HepG2 (cell line): ENCODE results near the gene ACOXL. TPM values are rescaled to one million over a fixed set of nuclear protein-coding genes. Genes with fewer than 3 reads are reported as not detected.

Experiments used
- ARID2 ChIP-seq: sonication (generic); formaldehyde crosslinking; IDR thresholded peaks from 2 replicates; pipeline ENCODE4 v1.8.1; 2022; ENCODE audit warnings: mild to moderate bottlenecking, missing genetic modification reagents, borderline replicate concordance
- ATM ChIP-seq: fragments of 450-650 bp; IDR thresholded peaks from 2 replicates; pipeline ENCODE4 v1.7.1; 2017; ENCODE audit warnings: mild to moderate bottlenecking, borderline replicate concordance
- CBX5 ChIP-seq: sonication (generic); formaldehyde crosslinking; IDR thresholded peaks from 2 replicates; pipeline ENCODE4 v1.4.0; 2020; ENCODE audit warnings: missing genetic modification reagents, borderline replicate concordance
- DBP ChIP-seq: sonication (generic); formaldehyde crosslinking; IDR thresholded peaks from 2 replicates; pipeline ENCODE4 v1.4.0; 2020; ENCODE audit warnings: missing genetic modification reagents; ENCODE audit errors: not compliant biosample characterization
- FOXA3 ChIP-seq: IDR thresholded peaks from 2 replicates; pipeline ENCODE4 v1.6.1; 2016; ENCODE audit warnings: missing genetic modification reagents, missing compliant biosample characterization
- IRF9 ChIP-seq: sonication (generic); formaldehyde crosslinking; IDR thresholded peaks from 2 replicates; pipeline ENCODE4 v1.8.0; 2022; ENCODE audit warnings: missing genetic modification reagents, mild to moderate bottlenecking, borderline replicate concordance
- KLF16 ChIP-seq, 2 experiments: sonication (generic) in 1 of 2; formaldehyde crosslinking in 1 of 2; IDR thresholded peaks; 2 replicates each; pipeline versions ENCODE4 v1.6.1 to v1.8.0; 2016 to 2023; ENCODE audit warnings: missing genetic modification reagents in 2 of 2, missing compliant biosample characterization in 1 of 2
- MAFG ChIP-seq: sonication (generic); formaldehyde crosslinking; IDR thresholded peaks from 2 replicates; pipeline ENCODE4 v1.5.1; 2020; ENCODE audit warnings: mild to moderate bottlenecking, missing genetic modification reagents
- NCOA5 ChIP-seq: sonication (generic); formaldehyde crosslinking; IDR thresholded peaks from 2 replicates; pipeline ENCODE4 v1.4.0; 2020; ENCODE audit warnings: missing genetic modification reagents
- SKIL ChIP-seq: sonication (generic); formaldehyde crosslinking; IDR thresholded peaks from 2 replicates; pipeline ENCODE4 v1.8.0; 2022; ENCODE audit warnings: missing genetic modification reagents, mild to moderate bottlenecking, moderate library complexity, borderline replicate concordance
- ZNF10 ChIP-seq: sonication (generic); formaldehyde crosslinking; IDR thresholded peaks from 2 replicates; pipeline ENCODE4 v1.4.0; 2020; ENCODE audit warnings: mild to moderate bottlenecking, low read depth, missing genetic modification reagents, borderline replicate concordance
- ZNF263 ChIP-seq: sonication (generic); formaldehyde crosslinking; IDR thresholded peaks from 2 replicates; pipeline ENCODE4 v1.4.0; 2020; ENCODE audit warnings: missing genetic modification reagents
- ZNF572 ChIP-seq: sonication (generic); formaldehyde crosslinking; IDR thresholded peaks from 2 replicates; pipeline ENCODE4 v1.5.1; 2020; ENCODE audit warnings: mild to moderate bottlenecking, missing genetic modification reagents
- ZNF740 ChIP-seq: sonication (generic); formaldehyde crosslinking; IDR thresholded peaks from 2 replicates; pipeline ENCODE4 v1.4.0; 2020; ENCODE audit warnings: missing genetic modification reagents
- ZNF761 ChIP-seq: sonication (generic); formaldehyde crosslinking; conservative IDR thresholded peaks from 2 replicates; pipeline ENCODE4 v1.4.0; 2020; ENCODE audit warnings: mild to moderate bottlenecking, missing genetic modification reagents
- polyA plus RNA-seq, 8 experiments: library from polyadenylated mRNA; depleted of rRNA in 3 of 8; stranded (reverse) in 7 of 8; unstranded in 1 of 8; fragments of >200 nt; fragmentation: Illumina TruSeq in 4 of 8; extraction: Trizol in 4 of 8; gene quantifications; 2 replicates each; pipeline versions ENCODE4 v1.2.1 to v1.2.3, GENCODE V29; 2011 to 2016; ENCODE audit warnings: low read depth in 4 of 8, missing spikeins in 1 of 8, mixed read lengths in 1 of 8; ENCODE audit not compliant: insufficient read depth in 1 of 8
- total RNA-seq, 5 experiments: library from RNA; depleted of rRNA; stranded (reverse); fragments of >200 nt; fragmentation: Illumina TruSeq; extraction: Trizol; gene quantifications; 2 replicates each; pipeline ENCODE4 v1.2.3, GENCODE V29; 2016; ENCODE audit warnings: low read depth in 1 of 5
- TF ChIP-seq, protein P1 (sequence below): sonication (generic); formaldehyde crosslinking; IDR thresholded peaks from 2 replicates; pipeline ENCODE4 v1.4.0; 2020; ENCODE audit warnings: missing genetic modification reagents, mild to moderate bottlenecking, borderline replicate concordance
- TF ChIP-seq, protein P2 (sequence below): sonication (generic); formaldehyde crosslinking; IDR thresholded peaks from 2 replicates; pipeline ENCODE4 v1.4.0; 2020; ENCODE audit warnings: missing genetic modification reagents
- TF ChIP-seq, protein P3 (sequence below): sonication (generic); formaldehyde crosslinking; IDR thresholded peaks from 2 replicates; pipeline ENCODE4 v1.5.1; 2020; ENCODE audit warnings: mild to moderate bottlenecking, missing genetic modification reagents

Gene ACOXL
- total and polyA plus RNA-seq, 2 of the 13 experiments (the other 11 are each of a cell fraction or from before 2014, with no cell fraction given), result not detected

DNA sequence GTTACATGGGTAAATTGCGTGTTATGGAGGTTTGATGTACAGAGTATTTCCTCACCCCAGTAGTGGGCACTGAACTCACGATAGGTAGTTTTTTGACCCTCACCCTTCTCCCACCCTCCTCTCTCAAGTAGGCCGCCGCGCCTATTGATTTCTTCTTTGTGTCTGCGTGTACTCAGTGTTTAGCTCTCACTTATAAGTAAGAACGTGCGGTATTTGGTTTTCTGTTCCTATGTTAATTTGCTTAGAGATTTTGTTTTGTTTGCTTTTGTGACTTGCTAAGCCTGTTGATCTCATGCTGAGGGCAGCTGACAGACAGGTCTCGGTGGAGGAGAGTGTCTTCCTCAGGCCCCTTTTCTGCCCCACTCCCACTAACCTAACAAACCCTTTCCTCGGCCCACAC, 36.2 kb downstream of the ACOXL start (continued):
- TF ChIP-seq, protein P1, sequence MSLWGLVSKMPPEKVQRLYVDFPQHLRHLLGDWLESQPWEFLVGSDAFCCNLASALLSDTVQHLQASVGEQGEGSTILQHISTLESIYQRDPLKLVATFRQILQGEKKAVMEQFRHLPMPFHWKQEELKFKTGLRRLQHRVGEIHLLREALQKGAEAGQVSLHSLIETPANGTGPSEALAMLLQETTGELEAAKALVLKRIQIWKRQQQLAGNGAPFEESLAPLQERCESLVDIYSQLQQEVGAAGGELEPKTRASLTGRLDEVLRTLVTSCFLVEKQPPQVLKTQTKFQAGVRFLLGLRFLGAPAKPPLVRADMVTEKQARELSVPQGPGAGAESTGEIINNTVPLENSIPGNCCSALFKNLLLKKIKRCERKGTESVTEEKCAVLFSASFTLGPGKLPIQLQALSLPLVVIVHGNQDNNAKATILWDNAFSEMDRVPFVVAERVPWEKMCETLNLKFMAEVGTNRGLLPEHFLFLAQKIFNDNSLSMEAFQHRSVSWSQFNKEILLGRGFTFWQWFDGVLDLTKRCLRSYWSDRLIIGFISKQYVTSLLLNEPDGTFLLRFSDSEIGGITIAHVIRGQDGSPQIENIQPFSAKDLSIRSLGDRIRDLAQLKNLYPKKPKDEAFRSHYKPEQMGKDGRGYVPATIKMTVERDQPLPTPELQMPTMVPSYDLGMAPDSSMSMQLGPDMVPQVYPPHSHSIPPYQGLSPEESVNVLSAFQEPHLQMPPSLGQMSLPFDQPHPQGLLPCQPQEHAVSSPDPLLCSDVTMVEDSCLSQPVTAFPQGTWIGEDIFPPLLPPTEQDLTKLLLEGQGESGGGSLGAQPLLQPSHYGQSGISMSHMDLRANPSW, result no peak
- TF ChIP-seq ZNF10 (CRISPR knock-in tag) (no peak), IRF9 (CRISPR knock-in tag) (no peak), NCOA5 (no peak), ATM (no peak), ZNF572 (CRISPR knock-in tag) (no peak), ZNF761 (CRISPR knock-in tag) (no peak), SKIL (CRISPR knock-in tag) (peak; percentile 84), CBX5 (no peak), FOXA3 (CRISPR knock-in tag) (peak; percentile 95), ZNF263 (CRISPR knock-in tag) (no peak), ARID2 (CRISPR knock-in tag) (no peak), DBP (CRISPR knock-in tag) (no peak), KLF16 (CRISPR knock-in tag; IDR thresholded peaks at IDR 0.05) (peak in 1 of 2 experiments; percentile 61; a peak in 1 of 4 replicates), ZNF740 (CRISPR knock-in tag) (no peak), MAFG (no peak)
- TF ChIP-seq, protein P2, sequence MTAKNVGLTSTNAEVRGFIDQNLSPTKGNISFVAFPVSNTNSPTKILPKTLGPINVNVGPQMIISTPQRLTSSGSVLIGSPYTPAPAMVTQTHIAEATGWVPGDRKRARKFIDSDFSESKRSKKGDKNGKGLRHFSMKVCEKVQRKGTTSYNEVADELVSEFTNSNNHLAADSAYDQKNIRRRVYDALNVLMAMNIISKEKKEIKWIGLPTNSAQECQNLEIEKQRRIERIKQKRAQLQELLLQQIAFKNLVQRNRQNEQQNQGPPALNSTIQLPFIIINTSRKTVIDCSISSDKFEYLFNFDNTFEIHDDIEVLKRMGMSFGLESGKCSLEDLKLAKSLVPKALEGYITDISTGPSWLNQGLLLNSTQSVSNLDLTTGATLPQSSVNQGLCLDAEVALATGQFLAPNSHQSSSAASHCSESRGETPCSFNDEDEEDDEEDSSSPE, result no peak
- TF ChIP-seq, protein P3, sequence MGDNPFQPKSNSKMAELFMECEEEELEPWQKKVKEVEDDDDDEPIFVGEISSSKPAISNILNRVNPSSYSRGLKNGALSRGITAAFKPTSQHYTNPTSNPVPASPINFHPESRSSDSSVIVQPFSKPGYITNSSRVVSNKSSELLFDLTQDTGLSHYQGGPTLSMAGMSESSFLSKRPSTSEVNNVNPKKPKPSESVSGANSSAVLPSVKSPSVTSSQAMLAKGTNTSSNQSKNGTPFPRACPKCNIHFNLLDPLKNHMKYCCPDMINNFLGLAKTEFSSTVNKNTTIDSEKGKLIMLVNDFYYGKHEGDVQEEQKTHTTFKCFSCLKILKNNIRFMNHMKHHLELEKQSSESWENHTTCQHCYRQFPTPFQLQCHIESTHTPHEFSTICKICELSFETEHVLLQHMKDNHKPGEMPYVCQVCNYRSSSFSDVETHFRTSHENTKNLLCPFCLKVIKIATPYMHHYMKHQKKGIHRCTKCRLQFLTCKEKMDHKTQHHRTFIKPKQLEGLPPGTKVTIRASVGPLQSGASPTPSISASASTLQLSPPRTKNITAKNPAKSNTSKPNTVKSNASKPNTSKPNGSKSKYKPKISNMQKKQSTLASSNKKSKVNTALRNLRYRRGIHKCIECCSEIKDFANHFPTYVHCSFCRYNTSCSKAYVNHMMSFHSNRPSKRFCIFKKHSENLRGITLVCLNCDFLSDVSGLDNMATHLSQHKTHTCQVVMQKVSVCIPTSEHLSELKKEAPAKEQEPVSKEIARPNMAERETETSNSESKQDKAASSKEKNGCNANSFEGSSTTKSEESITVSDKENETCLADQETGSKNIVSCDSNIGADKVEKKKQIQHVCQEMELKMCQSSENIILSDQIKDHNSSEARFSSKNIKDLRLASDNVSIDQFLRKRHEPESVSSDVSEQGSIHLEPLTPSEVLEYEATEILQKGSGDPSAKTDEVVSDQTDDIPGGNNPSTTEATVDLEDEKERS (CRISPR knock-in tag), result no peak
